PC-9 (cell line): Measurements from ENCODE around the gene FAM171A2. TPM values are rescaled to one million over a fixed set of nuclear protein-coding genes. Genes with fewer than 3 reads are reported as not detected.
A peak's percentile ranks its signal among the peaks of the same experiment; 100 is the strongest.

Source experiments
- BruUV-seq: library from RNA; stranded (reverse); fragments of 400-500 nt; replicated peaks from 2 replicates; lab custom pipeline; 2021; lab: Mats Ljungman, UMichigan
- CTCF ChIA-PET: fragments of 300-600 bp; sonication (Branson Sonifier 250); formaldehyde crosslinking; loops from one replicate; lab custom pipeline; 2022; ENCODE audit warnings: antibody characterized with exemption; lab: Charles Lee
- POLR2A ChIA-PET: fragments of 300-600 bp; sonication (Branson Sonifier 250); formaldehyde crosslinking; loops from one replicate; lab custom pipeline; 2022; ENCODE audit warnings: antibody characterized with exemption; ENCODE audit not compliant: unreplicated experiment; lab: Charles Lee
- DNase-seq, 2 experiments: peaks; one replicate each; pipeline versions ENCODE4 v3.0.0 to v3.0.0-alpha.2; 2015 to 2022; ENCODE audit warnings: mixed read lengths in 1 of 2
- H2AFZ ChIP-seq: fragments of 200-600 bp; sonication (generic); 2 replicates; pipeline ENCODE4 v1.8.1; 2017; ENCODE audit warnings: antibody characterized with exemption
- H3F3A ChIP-seq: fragments of 200-600 bp; sonication (generic); 2 replicates; pipeline ENCODE4 v1.8.1; 2017; ENCODE audit warnings: antibody characterized with exemption, mild to moderate bottlenecking, low read depth; ENCODE audit not compliant: insufficient read depth
- H3K27ac ChIP-seq: fragments of 200-600 bp; sonication (generic); 2 replicates; pipeline ENCODE4 v1.6.1; 2016; ENCODE audit warnings: mixed run types
- H3K27me3 ChIP-seq: fragments of 200-600 bp; sonication (generic); 2 replicates; pipeline ENCODE4 v1.6.1; 2016; ENCODE audit warnings: low read depth, mixed run types; ENCODE audit not compliant: insufficient read depth
- H3K36me3 ChIP-seq: fragments of 200-600 bp; sonication (generic); 2 replicates; pipeline ENCODE4 v1.6.1; 2016; ENCODE audit warnings: low read depth, mixed run types
- H3K4me1 ChIP-seq: fragments of 200-600 bp; sonication (generic); replicated peaks from 2 replicates; pipeline ENCODE4 v1.6.1; 2016; ENCODE audit warnings: mixed run types; ENCODE audit not compliant: insufficient read depth
- H3K4me2 ChIP-seq: fragments of 200-600 bp; sonication (generic); 2 replicates; pipeline ENCODE4 v1.6.1; 2017; ENCODE audit warnings: mixed run types
- H3K4me3 ChIP-seq: fragments of 200-600 bp; sonication (generic); 2 replicates; pipeline ENCODE4 v1.6.1; 2016; ENCODE audit warnings: mixed run types
- H3K79me2 ChIP-seq: fragments of 200-600 bp; sonication (generic); 2 replicates; pipeline ENCODE4 v1.6.1; 2017; ENCODE audit warnings: low read depth, mixed run types
- H3K9me2 ChIP-seq: fragments of 200-600 bp; sonication (generic); 2 replicates; pipeline ENCODE4 v1.8.1; 2017; ENCODE audit warnings: mild to moderate bottlenecking; ENCODE audit not compliant: insufficient read depth
- H3K9me3 ChIP-seq: fragments of 200-600 bp; sonication (generic); 2 replicates; pipeline ENCODE4 v1.8.1; 2016; ENCODE audit warnings: low read depth; ENCODE audit not compliant: insufficient read depth
- H4K20me1 ChIP-seq: fragments of 200-600 bp; sonication (generic); 2 replicates; pipeline ENCODE4 v1.8.1; 2017; ENCODE audit not compliant: insufficient read depth
- CTCF ChIP-seq: fragments of 200-600 bp; sonication (generic); conservative IDR thresholded peaks from 2 replicates; pipeline ENCODE4 v1.6.1; 2017; ENCODE audit warnings: mixed run types, antibody characterized with exemption, mild to moderate bottlenecking, moderate library complexity
- EZH2 ChIP-seq: fragments of 200-600 bp; sonication (generic); IDR thresholded peaks from 2 replicates; pipeline ENCODE4 v1.8.0; 2017; ENCODE audit warnings: antibody characterized with exemption, low read depth
- intact Hi-C: fragments of 100-400 bp; cut with micrococcal nuclease; formaldehyde crosslinking; loops from one replicate; pipeline ENCODE4 v1.10.0; 2022; ENCODE audit not compliant: unreplicated experiment
- total RNA-seq: library from RNA; stranded (reverse); gene quantifications from 2 replicates; pipeline ENCODE4 v1.2.3, GENCODE V29; 2021

Gene FAM171A2
- total RNA-seq, 1 experiment from 2014 or later = 8.3 TPM

- peak in 1 of 2 experiments; percentile 17 for DNase-seq
- Histone ChIP-seq H3K9me2 (no peaks in the 10 kb centered on the region), H3F3A (no peaks in the 10 kb centered on the region), H4K20me1 (no peaks in the 10 kb centered on the region), H3K9me3 (no peaks in the 10 kb centered on the region), H3K4me3 (no peak overlapping the region), H3K27ac (no peak overlapping the region), H3K27me3 (no peaks in the 10 kb centered on the region), H3K36me3 (no peaks in the 10 kb centered on the region), H3K4me1 (no peaks in the 10 kb centered on the region), H3K79me2 (no peaks in the 10 kb centered on the region), H2AFZ (no peak overlapping the region), H3K4me2 (no peak overlapping the region)
- intact Hi-C loops = no loop called here
- no peak for TF ChIP-seq EZH2
- peak; percentile 56; the same call in 1 of the 2 replicates for TF ChIP-seq CTCF
- ChIA-PET POLR2A (no interaction called here), CTCF (interaction anchor here (0.6 kb wide), 1 partner anchor 19 kb away, joined by 8 read pairs; no protein-coding TSS in a partner anchor)
- no TSS peak for BruUV-seq
Observed at GRCh38 chr17:44376124-44376523, 12.5 kb upstream of the FAM171A2 start.

- no peak overlapping the region for H3K27ac ChIP-seq
- no peaks in the 10 kb centered on the region for H3K27me3 ChIP-seq
- H3K9me2 ChIP-seq = no peaks in the 10 kb centered on the region
- intact Hi-C loops = no loop called here
- H3K79me2 ChIP-seq = no peaks in the 10 kb centered on the region
- no peaks in the 10 kb centered on the region for H4K20me1 ChIP-seq
- H3K4me2 ChIP-seq = no peak overlapping the region
- no peak overlapping the region for H3K4me3 ChIP-seq
- H3K4me1 ChIP-seq = no peaks in the 10 kb centered on the region
- H3K9me3 ChIP-seq = no peaks in the 10 kb centered on the region
- H2AFZ ChIP-seq = no peak overlapping the region
- H3F3A ChIP-seq = no peaks in the 10 kb centered on the region
- DNase-seq = no peak
- TF ChIP-seq CTCF = no peak
- no peak for TF ChIP-seq EZH2
- no TSS peak for BruUV-seq
- CTCF ChIA-PET = interaction anchor here (0.6 kb wide), 1 partner anchor 18 kb away, joined by 3 read pairs; no protein-coding TSS in a partner anchor
- POLR2A ChIA-PET = no interaction called here
- H3K36me3 ChIP-seq = no peaks in the 10 kb centered on the region
Observed at GRCh38 chr17:44375196-44376017, 11.8 kb upstream of the FAM171A2 start.

- Histone ChIP-seq H4K20me1 (no peaks in the 10 kb centered on the region), H3K79me2 (no peaks in the 10 kb centered on the region), H3F3A (no peaks in the 10 kb centered on the region), H3K9me3 (no peaks in the 10 kb centered on the region), H3K27ac (no peak overlapping the region), H2AFZ (no peak overlapping the region), H3K4me3 (no peak overlapping the region), H3K9me2 (no peaks in the 10 kb centered on the region), H3K4me1 (no peaks in the 10 kb centered on the region), H3K36me3 (no peaks in the 10 kb centered on the region), H3K27me3 (no peaks in the 10 kb centered on the region), H3K4me2 (no peak overlapping the region)
- no peak for DNase-seq
- CTCF ChIA-PET = no interaction called here
- POLR2A ChIA-PET = no interaction called here
- no peak for TF ChIP-seq CTCF
- no peak for TF ChIP-seq EZH2
- no TSS peak for BruUV-seq
- intact Hi-C loops = no loop called here
Observed at GRCh38 chr17:44374306-44375195, 10.9 kb upstream of the FAM171A2 start.
